ENCODE measurements around the gene NAALADL2.

Gene NAALADL2

GRCh38 chr3:175001091-175001490 lies 142.0 kb downstream of the NAALADL2 start:
- no peak for DNase-seq

- no peak for DNase-seq
Observed at GRCh38 chr3:175002732-175003143, 143.6 kb downstream of the NAALADL2 start.

- DNase-seq = no peak
Observed at GRCh38 chr3:175003590-175003989, 144.5 kb downstream of the NAALADL2 start.

- no peak for DNase-seq
Observed at GRCh38 chr3:175005193-175005592, 146.1 kb downstream of the NAALADL2 start.

GRCh38 chr3:175005881-175006280 lies 146.7 kb downstream of the NAALADL2 start:
- DNase-seq = no peak

- no peak for DNase-seq
Observed at GRCh38 chr3:175007306-175007705, 148.2 kb downstream of the NAALADL2 start.

GRCh38 chr3:175009295-175009694 lies 150.2 kb downstream of the NAALADL2 start:
- no peak for DNase-seq

- DNase-seq = no peak
Observed at GRCh38 chr3:175015056-175015635, 156.0 kb downstream of the NAALADL2 start.

- no peak for DNase-seq
Observed at GRCh38 chr3:175018946-175019727, 160.0 kb downstream of the NAALADL2 start.

GRCh38 chr3:175020101-175020500 lies 161.0 kb downstream of the NAALADL2 start:
- no peak for DNase-seq

GRCh38 chr3:175029828-175030227 lies 170.7 kb downstream of the NAALADL2 start:
- no peak for DNase-seq

GRCh38 chr3:175039875-175040274 lies 180.7 kb downstream of the NAALADL2 start:
- DNase-seq = no peak

GRCh38 chr3:175041369-175041768 lies 182.2 kb downstream of the NAALADL2 start:
- DNase-seq = no peak

GRCh38 chr3:175046601-175047000 lies 187.5 kb downstream of the NAALADL2 start:
- no peak for DNase-seq

- DNase-seq = no peak
Observed at GRCh38 chr3:175047786-175048185, 188.7 kb downstream of the NAALADL2 start.

- DNase-seq = no peak
Observed at GRCh38 chr3:175057401-175057800, 198.3 kb downstream of the NAALADL2 start.

GRCh38 chr3:175059788-175060187 lies 200.7 kb downstream of the NAALADL2 start:
- DNase-seq = no peak

- DNase-seq = no peak
Observed at GRCh38 chr3:175065497-175065896, 206.4 kb downstream of the NAALADL2 start.

- no peak for DNase-seq
Observed at GRCh38 chr3:175066617-175067415, 207.7 kb downstream of the NAALADL2 start.

- DNase-seq = no peak
Observed at GRCh38 chr3:175068587-175068986, 209.5 kb downstream of the NAALADL2 start.

GRCh38 chr3:175070946-175071345 lies 211.8 kb downstream of the NAALADL2 start:
- DNase-seq = no peak

GRCh38 chr3:175073219-175073905 lies 214.2 kb downstream of the NAALADL2 start:
- no peak for DNase-seq

GRCh38 chr3:175075269-175075668 lies 216.1 kb downstream of the NAALADL2 start:
- no peak for DNase-seq

All from left hindlimb (tissue), 1 donor.